CD4-positive, alpha-beta T cell treated with Interleukin-2 at 100 ng/mL for 4 hours (primary cell): ENCODE data around the gene ASH1L.
"Not testable (repeated sequence)": the region's sequence is repeated elsewhere in the genome, so short reads cannot be mapped to it uniquely, and the experiment has no call there.

Source experiments
- DNase-seq: peaks from one replicate; pipeline ENCODE4 v3.0.0-alpha.2; 2020; ENCODE audit warnings: low spot score

ASH1L gene

DNA sequence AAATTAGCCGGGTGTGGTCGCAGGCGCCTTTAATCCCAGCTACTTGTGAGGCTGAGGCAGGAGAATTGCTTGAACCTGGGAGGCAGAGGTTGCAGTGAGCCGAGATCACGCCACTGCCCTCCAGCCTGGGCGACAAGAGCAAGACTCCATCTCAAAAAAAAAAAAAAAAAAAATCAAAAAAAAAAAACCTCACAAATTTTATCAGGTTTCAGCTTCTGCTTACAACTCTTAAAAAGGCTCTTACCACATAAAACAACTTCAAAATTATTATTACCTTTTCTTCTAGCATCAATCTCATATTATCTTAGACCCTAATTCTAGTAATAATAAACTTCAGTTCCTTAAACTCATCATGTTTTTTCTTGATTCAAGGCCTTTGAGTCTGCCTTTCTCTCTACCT, 120.2 kb downstream of the ASH1L start:
- not testable (repeated sequence) for DNase-seq

- DNase-seq, result no peak
These were observed 125.2 kb downstream of the ASH1L start for GRCh38 chr1:155437405-155437804.

GRCh38 chr1:155433831-155434389, 128.7 kb downstream of the ASH1L start:
- not testable (repeated sequence) for DNase-seq

GRCh38 chr1:155433128-155433830, 129.3 kb downstream of the ASH1L start:
- DNase-seq, result not testable (repeated sequence)

- DNase-seq, result no peak
These were observed 138.5 kb downstream of the ASH1L start for GRCh38 chr1:155424091-155424490.

GRCh38 chr1:155420788-155421187, 141.8 kb downstream of the ASH1L start:
- no peak for DNase-seq

- DNase-seq, result not testable (repeated sequence)
These were observed 150.8 kb downstream of the ASH1L start for GRCh38 chr1:155411840-155412239.

GRCh38 chr1:155410931-155411330, 151.7 kb downstream of the ASH1L start:
- no peak for DNase-seq

- DNase-seq, result no peak
These were observed 165.6 kb downstream of the ASH1L start for GRCh38 chr1:155396874-155397476.

DNA sequence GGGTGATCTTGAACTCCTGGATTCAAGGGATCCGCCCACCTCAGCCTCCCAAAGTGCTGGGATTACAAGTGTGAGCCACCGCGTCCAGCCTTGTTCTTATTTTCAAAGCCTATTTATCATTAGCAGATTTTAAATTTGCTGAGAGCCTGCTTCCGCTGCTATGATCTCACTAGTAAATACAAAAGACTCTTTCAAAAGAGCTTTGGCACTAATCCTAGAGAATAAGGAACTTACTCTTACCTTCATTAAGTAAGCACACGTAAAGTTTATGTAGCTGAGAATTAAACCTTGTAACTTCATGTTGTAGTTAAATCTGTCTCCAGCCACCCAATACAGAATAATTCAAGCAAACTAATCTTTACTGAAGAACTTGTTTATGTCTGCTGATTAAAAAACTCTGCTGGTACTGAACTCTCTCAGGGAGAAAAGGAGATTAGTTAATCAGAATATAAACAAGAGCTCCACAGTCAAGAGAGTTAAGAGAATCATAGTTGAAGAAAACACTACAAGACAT, 169.6 kb downstream of the ASH1L start:
- DNase-seq, result no peak

DNA sequence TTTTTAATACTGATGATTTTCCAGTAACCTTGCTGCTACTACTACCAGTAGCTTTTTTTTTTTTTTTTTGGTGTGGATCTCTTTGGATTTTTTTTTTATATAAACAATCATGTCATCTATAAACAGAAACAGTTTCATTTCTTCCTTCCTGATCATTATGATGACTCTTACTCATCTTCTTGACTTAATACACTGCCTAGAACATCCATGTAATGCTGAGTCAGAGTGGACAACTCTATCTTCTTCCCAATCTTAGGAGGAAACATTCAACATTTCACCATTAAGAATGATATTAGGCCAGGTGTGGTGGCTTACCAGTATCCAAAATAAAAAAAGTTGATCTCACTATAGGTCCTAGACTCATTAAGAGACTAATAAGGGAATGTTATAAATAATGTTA, 172.8 kb downstream of the ASH1L start:
- no peak for DNase-seq

GRCh38 chr1:155385836-155386235, 176.8 kb downstream of the ASH1L start:
- DNase-seq, result not testable (repeated sequence)

GRCh38 chr1:155383406-155383805, 179.2 kb downstream of the ASH1L start:
- DNase-seq, result no peak

DNA sequence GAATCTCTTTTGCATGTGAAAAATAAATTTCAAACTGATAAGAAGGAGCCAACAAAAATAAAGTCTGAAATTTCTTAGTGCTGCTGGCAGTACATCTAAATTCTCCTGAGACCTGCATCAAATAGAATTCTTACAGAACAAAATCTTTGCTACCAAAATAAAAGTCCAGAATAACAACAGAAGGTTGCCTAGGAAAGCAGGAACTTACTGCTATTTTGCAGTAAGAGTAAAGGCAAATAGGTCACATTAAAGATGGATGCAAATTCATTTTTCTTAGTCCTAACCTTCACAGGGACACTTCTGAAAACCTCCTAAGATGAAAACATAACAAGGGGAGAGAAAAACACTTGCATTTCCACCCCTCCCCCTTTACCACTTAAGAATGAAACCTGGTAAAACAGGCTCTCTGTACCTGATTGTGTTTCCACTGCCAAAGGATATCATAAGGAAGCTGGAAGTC, 182.9 kb downstream of the ASH1L start:
- no peak for DNase-seq

DNA sequence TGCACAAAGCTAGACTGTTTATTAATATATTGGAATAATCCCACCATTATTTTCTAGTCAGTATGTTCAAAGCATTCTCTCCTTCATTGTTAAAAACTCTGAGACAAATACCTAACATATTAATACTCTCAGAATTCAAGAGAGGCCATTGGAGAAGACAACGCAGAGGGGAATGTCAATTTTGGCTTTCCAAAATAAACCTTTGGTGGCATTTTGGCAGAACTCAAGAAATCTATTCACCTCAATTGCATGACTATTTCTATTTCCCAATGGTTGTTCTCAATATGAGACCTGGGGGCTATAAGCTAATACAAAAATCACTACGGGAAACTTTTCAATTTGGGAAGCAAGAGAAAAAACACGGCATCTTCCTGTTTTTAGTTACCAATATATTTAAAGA, 183.4 kb downstream of the ASH1L start:
- DNase-seq, result no peak

DNA sequence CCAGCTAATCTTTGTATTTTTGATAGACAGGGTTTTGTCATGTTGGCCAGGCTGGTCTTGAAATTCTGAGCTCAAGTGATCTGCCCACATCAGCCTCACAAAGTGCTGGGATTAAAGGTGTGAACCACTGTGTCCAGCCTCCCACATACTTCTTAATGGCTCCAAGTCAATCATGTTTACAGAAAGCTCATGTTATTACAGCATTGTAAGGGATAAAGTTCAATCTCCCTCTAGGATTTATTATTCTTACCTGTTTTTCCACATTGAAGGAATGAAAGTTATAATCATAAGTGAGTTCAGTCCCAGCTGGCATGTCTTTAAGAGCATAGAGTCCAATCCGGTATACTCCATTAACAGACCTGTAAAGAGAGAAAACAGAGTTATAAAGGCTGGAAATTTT, 202.6 kb downstream of the ASH1L start:
- no peak for DNase-seq

DNA sequence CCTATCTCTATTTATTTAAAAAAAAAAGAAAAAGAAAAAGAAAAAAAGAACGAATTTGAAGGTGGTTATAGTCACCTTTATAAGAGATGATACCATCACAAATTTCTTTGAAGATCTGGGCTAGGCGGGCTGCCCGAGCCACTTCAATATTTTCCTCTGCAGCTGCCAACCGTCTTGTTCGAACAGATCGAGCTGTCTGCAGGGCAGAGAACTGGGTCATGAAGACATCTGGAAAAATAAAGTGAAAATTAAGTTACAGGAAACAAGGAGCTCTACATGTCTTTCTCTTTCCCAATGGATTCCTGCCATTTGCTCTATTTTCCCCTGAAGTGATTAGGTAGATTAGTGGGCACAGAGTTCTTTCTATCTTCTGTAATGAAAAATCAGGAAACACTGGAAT, 210.0 kb downstream of the ASH1L start:
- no peak for DNase-seq

- no peak for DNase-seq
These were observed 219.8 kb downstream of the ASH1L start for GRCh38 chr1:155342842-155343241.

DNA sequence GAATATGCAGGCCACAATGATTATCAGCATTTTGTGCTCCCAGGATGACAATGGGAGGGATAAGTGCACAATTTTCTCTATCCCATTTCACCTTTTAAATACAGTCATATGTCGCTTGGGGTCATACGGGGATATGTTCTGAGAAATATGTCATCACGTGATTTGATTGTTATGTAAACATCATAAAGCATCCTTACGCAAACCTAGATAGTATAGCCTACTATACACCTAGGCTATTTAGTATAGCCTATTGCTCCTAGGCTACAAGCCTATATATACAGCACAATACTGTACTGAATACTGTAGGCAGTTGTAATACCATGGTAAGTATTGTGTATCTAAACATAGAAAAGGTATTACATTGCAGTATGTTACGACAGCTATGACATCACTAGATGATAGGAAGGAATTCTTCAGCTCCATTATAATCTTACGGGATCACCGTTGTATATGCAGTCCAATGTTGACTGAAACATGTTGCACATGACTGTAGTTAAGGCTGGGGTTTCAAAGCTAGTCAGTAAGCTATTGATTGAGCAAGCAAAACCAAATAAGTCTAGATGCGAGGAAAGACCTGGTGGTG, 223.0 kb downstream of the ASH1L start:
- DNase-seq, result no peak

GRCh38 chr1:155334962-155335361, 227.6 kb downstream of the ASH1L start:
- DNase-seq, result no peak

DNA sequence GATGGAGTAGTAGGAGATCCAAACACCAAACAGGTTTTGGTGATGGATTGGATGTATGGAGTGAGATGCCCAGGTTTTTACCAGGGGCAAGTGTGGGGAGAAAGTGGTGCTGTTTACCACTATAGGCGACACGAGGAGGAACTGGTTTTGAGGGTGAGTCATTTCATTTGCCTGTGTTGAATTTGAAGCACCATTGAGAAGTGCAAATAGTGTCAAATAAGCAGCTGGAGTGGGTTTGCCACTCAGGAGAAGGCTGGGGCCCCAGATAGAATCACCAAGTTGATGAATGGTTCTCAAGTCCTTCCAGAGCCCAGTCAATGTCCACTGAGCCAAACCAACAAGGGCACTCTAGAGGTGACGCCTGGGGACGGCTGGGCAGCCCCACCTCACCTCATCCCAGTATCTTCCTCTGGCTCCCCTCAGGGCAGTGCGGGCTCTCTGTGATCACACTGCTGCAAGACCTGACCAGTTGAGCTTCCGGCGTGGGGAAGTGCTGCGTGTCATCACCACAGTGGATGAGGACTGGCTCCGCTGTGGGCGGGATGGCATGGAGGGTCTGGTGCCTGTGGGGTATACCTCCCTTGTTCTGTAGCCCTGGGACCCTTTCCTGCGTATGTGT, 232.5 kb downstream of the ASH1L start:
- DNase-seq, result no peak

GRCh38 chr1:155328856-155329255, 233.7 kb downstream of the ASH1L start:
- DNase-seq, result not testable (repeated sequence)
